Measurements from ENCODE around the gene WASL. TPM values are rescaled to one million over a fixed set of nuclear protein-coding genes. Genes with fewer than 3 reads are reported as not detected.

WASL gene
- total RNA-seq, 4 donors from 2014 or later: 30.4 to 41.4 (median 34.2) TPM

- 57 to 70% methylated on average over 1 of the region's 1 CpG for WGBS, 2 donors
- DNase-seq (ENCODE audit: low spot score in 2 of 2): no peak
- H3K4me3 ChIP-seq (ENCODE audit: low read depth, poor library complexity, severe bottlenecking): no peak overlapping the region
- intact Hi-C loops (cut with DNase I; ENCODE audit: low total_unique reads): no loop called here
- TF ChIP-seq CTCF (IDR thresholded peaks at IDR 0.05) (no peak), POLR2A (IDR thresholded peaks at IDR 0.05) (no peak)
Observed at GRCh38 chr7:123661765-123662164, 87.0 kb downstream of the WASL start.

- intact Hi-C loops (cut with DNase I; ENCODE audit: low total_unique reads): no loop called here
- TF ChIP-seq CTCF (IDR thresholded peaks at IDR 0.05): no peak
- TF ChIP-seq POLR2A (IDR thresholded peaks at IDR 0.05): no peak
- H3K4me3 ChIP-seq (ENCODE audit: low read depth, poor library complexity, severe bottlenecking): no peak overlapping the region
- WGBS, 2 donors: 81 to 84% methylated on average over 8 of the region's 8 CpGs
- no peak for DNase-seq (ENCODE audit: low spot score in 2 of 2)
Observed at GRCh38 chr7:123660514-123661354, 88.1 kb downstream of the WASL start.

GRCh38 chr7:123658023-123658422, 90.8 kb downstream of the WASL start:
- H3K4me3 ChIP-seq (ENCODE audit: low read depth, poor library complexity, severe bottlenecking): no peak overlapping the region
- 88 to 93% methylated on average over 6 of the region's 6 CpGs for WGBS, 2 donors
- intact Hi-C loops (cut with DNase I; ENCODE audit: low total_unique reads): no loop called here
- DNase-seq (ENCODE audit: low spot score in 2 of 2): no peak
- TF ChIP-seq POLR2A (IDR thresholded peaks at IDR 0.05) (no peak), CTCF (IDR thresholded peaks at IDR 0.05) (no peak)

GRCh38 chr7:123657304-123657685, 91.5 kb downstream of the WASL start:
- intact Hi-C loops (cut with DNase I; ENCODE audit: low total_unique reads): no loop called here
- 39 to 67% methylated on average over 1 of the region's 1 CpG for WGBS, 2 donors
- H3K4me3 ChIP-seq (ENCODE audit: low read depth, poor library complexity, severe bottlenecking): no peak overlapping the region
- TF ChIP-seq CTCF (IDR thresholded peaks at IDR 0.05): no peak
- no peak for TF ChIP-seq POLR2A (IDR thresholded peaks at IDR 0.05)
- DNase-seq (ENCODE audit: low spot score in 2 of 2): no peak

- H3K4me3 ChIP-seq (ENCODE audit: low read depth, poor library complexity, severe bottlenecking): no peak overlapping the region
- intact Hi-C loops (cut with DNase I; ENCODE audit: low total_unique reads): no loop called here
- DNase-seq (ENCODE audit: low spot score in 2 of 2): no peak
- TF ChIP-seq POLR2A (IDR thresholded peaks at IDR 0.05) (no peak), CTCF (IDR thresholded peaks at IDR 0.05) (no peak)
- 84 to 88% methylated on average over 6 of the region's 6 CpGs for WGBS, 2 donors
Observed at GRCh38 chr7:123656544-123657303, 92.1 kb downstream of the WASL start.
